Amygdala (tissue), 56 donors: ENCODE results near the gene ZNF555.

Experiments
- DNase-seq, 56 donors: peaks; one replicate each; lab custom pipeline; 2025; lab: John Stamatoyannopoulos, UW

ZNF555 gene

DNA sequence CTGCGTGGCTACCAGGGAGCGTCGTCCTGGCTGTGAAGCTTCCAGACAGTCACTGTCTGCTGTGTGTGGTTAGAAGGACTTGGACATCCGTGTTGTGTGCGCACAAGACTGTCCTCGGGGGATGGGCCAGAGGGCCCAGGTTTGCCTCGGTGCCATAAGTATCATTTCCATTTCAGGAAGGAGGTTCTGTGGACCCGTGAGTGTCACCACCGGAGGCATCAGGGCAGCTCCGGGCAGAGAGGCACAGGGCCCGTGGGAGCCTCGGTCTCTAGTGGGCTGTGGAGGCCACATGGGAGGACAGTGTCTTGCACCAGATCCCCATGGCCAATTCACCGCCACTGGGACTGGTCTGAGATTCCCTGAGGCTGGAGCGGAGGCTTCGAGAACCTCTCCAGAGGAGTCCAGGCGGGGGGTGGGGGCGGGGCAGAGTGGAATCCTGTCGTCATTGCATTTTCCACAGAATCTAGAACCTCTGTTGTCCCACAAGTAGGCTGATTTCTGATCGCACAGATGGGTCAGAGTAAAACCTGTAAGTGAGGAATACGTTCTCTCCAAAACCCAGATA, 65.4 kb downstream of the ZNF555 start:
- no peak for DNase-seq
